GM12874 (cell line): ENCODE measurements around the gene BTBD16.

ENCODE experiments used
- CTCF ChIP-seq: IDR thresholded peaks from 2 replicates; pipeline ENCODE4 v1.5.1; 2011; ENCODE audit warnings: low read depth, mild to moderate bottlenecking, control low read depth, low read length, moderate library complexity; ENCODE audit not compliant: insufficient read depth

Gene BTBD16

GRCh38 chr10:122304054-122304579 lies 33.0 kb downstream of the BTBD16 start:
- no peak for TF ChIP-seq CTCF

- no peak for TF ChIP-seq CTCF
Observed at GRCh38 chr10:122306282-122306681, 35.2 kb downstream of the BTBD16 start.

- no peak for TF ChIP-seq CTCF
Observed at GRCh38 chr10:122306744-122307143, 35.6 kb downstream of the BTBD16 start.

- TF ChIP-seq CTCF = no peak
Observed at GRCh38 chr10:122307669-122308416, 36.7 kb downstream of the BTBD16 start.

GRCh38 chr10:122308417-122309141 lies 37.5 kb downstream of the BTBD16 start:
- TF ChIP-seq CTCF = no peak

GRCh38 chr10:122310311-122311050 lies 39.4 kb downstream of the BTBD16 start:
- no peak for TF ChIP-seq CTCF

- TF ChIP-seq CTCF = no peak
Observed at GRCh38 chr10:122311051-122311410, 39.9 kb downstream of the BTBD16 start.
